Keratinocyte (primary cell): Measurements from ENCODE around the gene ING4. TPM values are rescaled to one million over a fixed set of nuclear protein-coding genes. Genes with fewer than 3 reads are reported as not detected.

Source experiments
- DNase-seq: peaks from one replicate; pipeline ENCODE4 v3.0.0-alpha.2; 2011; ENCODE audit warnings: low read depth, missing footprints, low spot score
- FAIRE-seq: peaks from 2 replicates; lab custom pipeline; 2011; peaks lifted over from hg19 to GRCh38; lab: Jason Lieb, UNC
- H2AFZ ChIP-seq: 2 replicates; pipeline ENCODE4 v1.6.0; 2012; ENCODE audit warnings: low read length, control low read depth, inconsistent platforms; ENCODE audit not compliant: control insufficient read depth
- H3K27ac ChIP-seq: 2 replicates; pipeline ENCODE4 v1.5.1; 2011; ENCODE audit warnings: low read length; ENCODE audit not compliant: control insufficient read depth, insufficient read depth
- H3K27me3 ChIP-seq: 3 replicates; pipeline ENCODE4 v1.6.0; 2011; ENCODE audit warnings: low read length; ENCODE audit not compliant: control insufficient read depth, insufficient read depth; ENCODE audit errors: extremely low read depth
- H3K36me3 ChIP-seq, 2 experiments: 2 replicates in 1 of 2; 3 replicates in 1 of 2; pipeline ENCODE4 v1.5.1; 2011; ENCODE audit warnings: low read length in 2 of 2, mild to moderate bottlenecking in 1 of 2; ENCODE audit not compliant: control insufficient read depth in 2 of 2, insufficient read depth in 2 of 2; ENCODE audit errors: extremely low read depth in 1 of 2
- H3K4me1 ChIP-seq: 3 replicates; pipeline ENCODE4 v1.5.1; 2011; ENCODE audit warnings: low read length; ENCODE audit not compliant: control insufficient read depth, insufficient read depth; ENCODE audit errors: extremely low read depth
- H3K4me2 ChIP-seq: 3 replicates; pipeline ENCODE4 v1.6.0; 2011; ENCODE audit warnings: low read depth, low read length; ENCODE audit not compliant: control insufficient read depth, insufficient read depth; ENCODE audit errors: extremely low read depth
- H3K4me3 ChIP-seq, 3 experiments: fragments of 200-600 bp in 1 of 3; sonication (generic) in 1 of 3; 2 replicates in 2 of 3; 3 replicates in 1 of 3; pipeline ENCODE4 v1.5.1; 2011 to 2016; ENCODE audit warnings: low read length in 3 of 3, mild to moderate bottlenecking in 3 of 3, control low read depth in 2 of 3, inconsistent platforms in 1 of 3, low read depth in 1 of 3, mixed read lengths in 1 of 3, mixed run types in 1 of 3, moderate library complexity in 1 of 3; ENCODE audit not compliant: control insufficient read depth in 2 of 3, insufficient read depth in 2 of 3; ENCODE audit errors: extremely low read depth in 1 of 3
- H3K79me2 ChIP-seq: 2 replicates; pipeline ENCODE4 v1.6.0; 2012; ENCODE audit warnings: low read length; ENCODE audit not compliant: control insufficient read depth, insufficient read depth
- H3K9ac ChIP-seq: 3 replicates; pipeline ENCODE4 v1.6.0; 2011; ENCODE audit warnings: low read length; ENCODE audit not compliant: control insufficient read depth, insufficient read depth; ENCODE audit errors: extremely low read depth
- H3K9me1 ChIP-seq: 3 replicates; pipeline ENCODE4 v1.6.0; 2011; ENCODE audit warnings: low read length; ENCODE audit not compliant: control insufficient read depth, insufficient read depth; ENCODE audit errors: extremely low read depth
- H3K9me3 ChIP-seq: 2 replicates; pipeline ENCODE4 v1.5.1; 2012; ENCODE audit warnings: low read depth, low read length; ENCODE audit not compliant: control insufficient read depth
- H4K20me1 ChIP-seq: 3 replicates; pipeline ENCODE4 v1.6.0; 2011; ENCODE audit warnings: low read length; ENCODE audit not compliant: control insufficient read depth, insufficient read depth; ENCODE audit errors: extremely low read depth
- EZH2 ChIP-seq: IDR thresholded peaks from one replicate; pipeline ENCODE4 v1.6.1; 2012; ENCODE audit warnings: inconsistent platforms, mild to moderate bottlenecking, low read length, moderate library complexity
- dilution Hi-C: fragments of 300-500 bp; cut with MboI; formaldehyde crosslinking; loops from one replicate; pipeline ENCODE4 v1.7.0; 2020; ENCODE audit warnings: low sequenced_read_pairs; ENCODE audit not compliant: extremely low pct_ligation_motif_present
- polyA plus RNA-seq, 5 experiments: library from polyadenylated mRNA; depleted of rRNA in 3 of 5; stranded (reverse) in 3 of 5; stranded (forward) in 1 of 5; unstranded in 1 of 5; fragments of >200 nt; gene quantifications; 1 replicate in 1 of 5; 2 replicates in 3 of 5; 3 replicates in 1 of 5; pipeline versions ENCODE4 v1.2.1 to v1.2.3, GENCODE V29; 2011 to 2012; ENCODE audit warnings: missing spikeins in 2 of 5, low read depth in 1 of 5, low replicate concordance in 1 of 5
- TF ChIP-seq, protein P1 (sequence below), 3 experiments: IDR thresholded peaks in 1 of 3; conservative IDR thresholded peaks in 1 of 3; optimal IDR thresholded peaks in 1 of 3; 2 replicates in 2 of 3; 3 replicates in 1 of 3; pipeline versions ENCODE3 to v1.5.1; 2011; ENCODE audit warnings: low read length in 3 of 3, mild to moderate bottlenecking in 3 of 3, moderate library complexity in 2 of 3, control low read depth in 1 of 3, inconsistent platforms in 1 of 3; ENCODE audit not compliant: insufficient read depth in 2 of 3; ENCODE audit errors: extremely low read depth in 1 of 3

ING4 gene
- polyA plus RNA-seq, 1 donor (not counting 4 experiments of a cell fraction or from before 2014, with no cell fraction given), result 30.4 TPM

DNA sequence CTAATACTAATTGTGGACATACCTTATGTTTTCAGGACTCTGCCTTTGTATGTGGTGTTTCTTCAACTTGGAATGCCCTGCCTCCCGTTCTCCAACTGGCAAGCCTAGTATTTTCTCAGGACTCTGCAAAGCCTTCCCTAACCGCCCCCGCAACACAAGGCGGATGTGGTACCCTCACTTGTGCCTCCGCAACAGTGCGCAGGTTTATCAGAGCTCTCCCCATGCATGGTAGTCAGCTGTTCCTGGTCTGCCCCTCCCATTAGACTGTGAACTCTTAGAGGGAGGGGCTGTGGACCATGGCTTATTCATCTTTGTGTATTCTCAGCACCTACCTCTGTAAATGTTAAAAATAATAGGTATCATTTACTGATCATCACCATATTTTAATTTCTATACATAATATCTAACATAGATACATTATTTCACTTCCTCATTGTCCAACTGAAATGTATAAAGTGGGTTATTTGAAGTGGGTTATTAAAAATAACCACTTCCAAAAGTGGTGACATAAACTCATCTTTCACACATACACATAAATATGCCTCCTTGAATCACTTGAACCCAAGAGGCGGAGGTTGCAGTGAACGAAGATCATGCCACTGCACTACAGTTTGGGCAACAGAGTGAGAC lies 36.1 kb downstream of the ING4 start:
- H2AFZ ChIP-seq, result no peak overlapping the region
- FAIRE-seq (no peak), DNase-seq (no peak)
- no peaks in the 10 kb centered on the region for H3K27me3 ChIP-seq
- no peaks in the 10 kb centered on the region for H3K9me1 ChIP-seq
- H4K20me1 ChIP-seq, result no peaks in the 10 kb centered on the region
- peaks cover 3 to 4% of the 10 kb centered on the region in 2 experiments for H3K36me3 ChIP-seq
- TF ChIP-seq, protein P1, sequence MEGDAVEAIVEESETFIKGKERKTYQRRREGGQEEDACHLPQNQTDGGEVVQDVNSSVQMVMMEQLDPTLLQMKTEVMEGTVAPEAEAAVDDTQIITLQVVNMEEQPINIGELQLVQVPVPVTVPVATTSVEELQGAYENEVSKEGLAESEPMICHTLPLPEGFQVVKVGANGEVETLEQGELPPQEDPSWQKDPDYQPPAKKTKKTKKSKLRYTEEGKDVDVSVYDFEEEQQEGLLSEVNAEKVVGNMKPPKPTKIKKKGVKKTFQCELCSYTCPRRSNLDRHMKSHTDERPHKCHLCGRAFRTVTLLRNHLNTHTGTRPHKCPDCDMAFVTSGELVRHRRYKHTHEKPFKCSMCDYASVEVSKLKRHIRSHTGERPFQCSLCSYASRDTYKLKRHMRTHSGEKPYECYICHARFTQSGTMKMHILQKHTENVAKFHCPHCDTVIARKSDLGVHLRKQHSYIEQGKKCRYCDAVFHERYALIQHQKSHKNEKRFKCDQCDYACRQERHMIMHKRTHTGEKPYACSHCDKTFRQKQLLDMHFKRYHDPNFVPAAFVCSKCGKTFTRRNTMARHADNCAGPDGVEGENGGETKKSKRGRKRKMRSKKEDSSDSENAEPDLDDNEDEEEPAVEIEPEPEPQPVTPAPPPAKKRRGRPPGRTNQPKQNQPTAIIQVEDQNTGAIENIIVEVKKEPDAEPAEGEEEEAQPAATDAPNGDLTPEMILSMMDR (optimal IDR thresholded peaks at IDR 0.05 in 1 of 3, IDR thresholded peaks at IDR 0.05 in 1 of 3, conservative IDR thresholded peaks at IDR 0.05 in 1 of 3; ENCODE audit: extremely low read depth in 1 of 3, insufficient read depth in 2 of 3, low read length in 3 of 3), result no peak
- H3K79me2 ChIP-seq, result peaks cover 14% of the 10 kb centered on the region
- no peak overlapping the region for H3K27ac ChIP-seq
- no peak overlapping the region for H3K4me3 ChIP-seq
- no peak overlapping the region for H3K4me2 ChIP-seq
- H3K9ac ChIP-seq, result no peak overlapping the region
- no peaks in the 10 kb centered on the region for H3K9me3 ChIP-seq
- peaks cover 7% of the 10 kb centered on the region for H3K4me1 ChIP-seq
- dilution Hi-C loops, result no loop called here

DNA sequence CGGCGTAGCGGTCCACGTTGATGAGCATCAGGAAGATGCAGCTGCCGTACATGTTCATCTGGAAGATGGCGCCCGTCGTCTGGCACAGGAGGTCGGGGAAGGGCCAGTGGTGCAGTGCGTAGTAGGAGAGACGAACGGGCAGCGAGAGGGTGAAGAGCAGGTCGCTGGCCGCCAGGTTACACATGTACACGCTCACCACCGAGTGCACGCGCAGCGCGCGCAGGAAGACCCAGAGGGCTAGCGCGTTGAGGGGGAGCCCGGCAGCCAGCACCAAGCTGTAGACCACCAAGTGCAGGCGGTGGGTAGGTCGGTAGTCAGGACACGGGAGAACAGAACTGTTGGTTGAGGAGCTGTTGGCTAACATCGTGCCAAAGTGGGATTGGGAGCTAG lies 42.0 kb downstream of the ING4 start:
- Histone ChIP-seq H3K9me3 (no peaks in the 10 kb centered on the region), H3K27ac (no peak overlapping the region), H2AFZ (no peak overlapping the region), H3K36me3 (peaks cover 11 to 16% of the 10 kb centered on the region in 2 experiments), H3K4me1 (no peaks in the 10 kb centered on the region), H3K27me3 (no peaks in the 10 kb centered on the region), H3K4me2 (no peak overlapping the region), H4K20me1 (no peaks in the 10 kb centered on the region), H3K79me2 (peaks cover 2% of the 10 kb centered on the region), H3K9me1 (no peaks in the 10 kb centered on the region), H3K9ac (no peak overlapping the region), H3K4me3 (no peak overlapping the region)
- dilution Hi-C loops, result no loop called here
- FAIRE-seq (no peak), DNase-seq (no peak)
- TF ChIP-seq EZH2, result no peak
- TF ChIP-seq, protein P1 (optimal IDR thresholded peaks at IDR 0.05 in 1 of 3, IDR thresholded peaks at IDR 0.05 in 1 of 3, conservative IDR thresholded peaks at IDR 0.05 in 1 of 3; ENCODE audit: extremely low read depth in 1 of 3, insufficient read depth in 2 of 3, low read length in 3 of 3), result no peak
